Ectodermal cell (in vitro differentiated cells): ENCODE data around the gene TVP23A.
"Not testable (repeated sequence)": the region's sequence is repeated elsewhere in the genome, so short reads cannot be mapped to it uniquely, and the experiment has no call there.

Source experiments
- H3K27ac ChIP-seq: 2 replicates; pipeline ENCODE4 v1.7.0; 2013; ENCODE audit warnings: mild to moderate bottlenecking, low read depth, low read length; ENCODE audit not compliant: insufficient read depth, poor library complexity, severe bottlenecking
- H3K27me3 ChIP-seq: 2 replicates; pipeline ENCODE4 v1.7.0; 2013; ENCODE audit warnings: mild to moderate bottlenecking, low read length; ENCODE audit not compliant: insufficient read depth, control insufficient read depth, poor library complexity, severe bottlenecking
- H3K36me3 ChIP-seq: one replicate; pipeline ENCODE4 v1.7.0; 2013; ENCODE audit warnings: low read length; ENCODE audit not compliant: control insufficient read depth, insufficient read depth
- H3K4me1 ChIP-seq: one replicate; pipeline ENCODE4 v1.7.0; 2013; ENCODE audit warnings: low read length; ENCODE audit not compliant: control insufficient read depth, insufficient read depth
- H3K4me3 ChIP-seq: 2 replicates; pipeline ENCODE4 v1.7.0; 2013; ENCODE audit warnings: low read depth, low read length, control low read depth; ENCODE audit not compliant: insufficient read depth
- H3K9me3 ChIP-seq: 2 replicates; pipeline ENCODE4 v1.7.0; 2013; ENCODE audit warnings: mild to moderate bottlenecking, low read length, moderate library complexity; ENCODE audit not compliant: control insufficient read depth
- WGBS, 2 experiments: methylation state at CpG; one replicate each; pipeline ENCODE4 v1.1.7; 2013; ENCODE audit warnings: missing lambda C conversion rate in 2 of 2; 5-methylcytosine and 5-hydroxymethylcytosine counted together

Gene TVP23A

GRCh38 chr16:10741249-10741648 lies 77.3 kb downstream of the TVP23A start:
- H3K4me1 ChIP-seq, H3K27me3 ChIP-seq, H3K36me3 ChIP-seq, H3K4me3 ChIP-seq, H3K9me3 ChIP-seq, H3K27ac ChIP-seq: not testable (repeated sequence)
- WGBS, 2 experiments: 90 to 94% methylated on average over 10 of the region's 10 CpGs

- Histone ChIP-seq H3K36me3 (no peaks in the 10 kb centered on the region), H3K27me3 (no peaks in the 10 kb centered on the region), H3K4me3 (no peak overlapping the region), H3K9me3 (no peaks in the 10 kb centered on the region), H3K4me1 (no peaks in the 10 kb centered on the region), H3K27ac (no peak overlapping the region)
- WGBS, 2 experiments: 83 to 92% methylated on average over 2 of the region's 2 CpGs
Measured at GRCh38 chr16:10740845-10741208, 77.8 kb downstream of the TVP23A start.

- Histone ChIP-seq H3K27me3 (no peaks in the 10 kb centered on the region), H3K9me3 (no peaks in the 10 kb centered on the region), H3K36me3 (no peaks in the 10 kb centered on the region), H3K4me1 (no peaks in the 10 kb centered on the region), H3K27ac (no peak overlapping the region), H3K4me3 (no peak overlapping the region)
- WGBS, 2 experiments: 90 to 92% methylated on average over 10 of the region's 10 CpGs
Measured at GRCh38 chr16:10740000-10740844, 78.4 kb downstream of the TVP23A start.

GRCh38 chr16:10738231-10739077 lies 80.1 kb downstream of the TVP23A start:
- WGBS, 2 experiments: 90 to 92% methylated on average over 11 of the region's 12 CpGs
- H3K27ac ChIP-seq: no peak overlapping the region
- H3K4me1 ChIP-seq: no peaks in the 10 kb centered on the region
- no peaks in the 10 kb centered on the region for H3K9me3 ChIP-seq
- H3K27me3 ChIP-seq: no peaks in the 10 kb centered on the region
- no peak overlapping the region for H3K4me3 ChIP-seq
- no peaks in the 10 kb centered on the region for H3K36me3 ChIP-seq

GRCh38 chr16:10737068-10737625 lies 81.4 kb downstream of the TVP23A start:
- WGBS, 2 experiments: 42 to 47% methylated on average over 12 of the region's 12 CpGs
- Histone ChIP-seq H3K27ac (no peak overlapping the region), H3K4me3 (no peak overlapping the region), H3K9me3 (no peaks in the 10 kb centered on the region), H3K27me3 (no peaks in the 10 kb centered on the region), H3K4me1 (no peaks in the 10 kb centered on the region), H3K36me3 (no peaks in the 10 kb centered on the region)

- no peaks in the 10 kb centered on the region for H3K36me3 ChIP-seq
- 93 to 95% methylated on average over 7 of the region's 7 CpGs for WGBS, 2 experiments
Measured at GRCh38 chr16:10731790-10732189, 86.8 kb downstream of the TVP23A start.

GRCh38 chr16:10729104-10730048 lies 89.2 kb downstream of the TVP23A start:
- Histone ChIP-seq H3K9me3 (no peaks in the 10 kb centered on the region), H3K27ac (no peak overlapping the region), H3K4me3 (no peak overlapping the region), H3K4me1 (no peaks in the 10 kb centered on the region), H3K27me3 (no peaks in the 10 kb centered on the region), H3K36me3 (no peaks in the 10 kb centered on the region)
- 79 to 83% methylated on average over 19 of the region's 19 CpGs for WGBS, 2 experiments

More at GRCh38 chr16:10731790-10732189, 86.8 kb downstream of the TVP23A start:
- no peak overlapping the region for H3K4me3 ChIP-seq
- no peaks in the 10 kb centered on the region for H3K4me1 ChIP-seq
- H3K9me3 ChIP-seq: no peaks in the 10 kb centered on the region
- H3K27me3 ChIP-seq: no peaks in the 10 kb centered on the region
- H3K27ac ChIP-seq: no peak overlapping the region

GRCh38 chr16:10728003-10728887 lies 90.3 kb downstream of the TVP23A start:
- Histone ChIP-seq H3K27ac (no peak overlapping the region), H3K4me1 (no peaks in the 10 kb centered on the region), H3K36me3 (no peaks in the 10 kb centered on the region), H3K4me3 (no peak overlapping the region), H3K9me3 (no peaks in the 10 kb centered on the region), H3K27me3 (no peaks in the 10 kb centered on the region)
- 86 to 89% methylated on average over 16 of the region's 16 CpGs for WGBS, 2 experiments
